HEK293 (cell line): ENCODE data around the gene PPP2R3A.

Source experiments
- CTCF ChIA-PET: fragments of 350-600 bp; formaldehyde crosslinking; extraction: SDS; loops from one replicate; lab custom pipeline; 2021; ENCODE audit warnings: antibody characterized with exemption; lab: Yijun Ruan, JAX
- POLR2A ChIA-PET: fragments of 300-600 bp; formaldehyde crosslinking; extraction: SDS; loops from one replicate; lab custom pipeline; 2020; ENCODE audit warnings: antibody characterized with exemption, inconsistent platforms; lab: Yijun Ruan, JAX
- H3K27ac ChIP-seq: fragments of 200-500 bp; sonication (Bioruptor generic); 2 replicates; pipeline ENCODE4 v1.5.1; 2014; ENCODE audit warnings: low read depth, low read length, control low read depth, inconsistent platforms; ENCODE audit errors: extremely low read depth
- H3K36me3 ChIP-seq, 2 experiments: fragments of 200-500 bp in 1 of 2; sonication (Bioruptor generic) in 1 of 2; 1 replicate in 1 of 2; 2 replicates in 1 of 2; pipeline ENCODE4 v1.5.1; 2014 to 2017; ENCODE audit warnings: inconsistent platforms in 2 of 2, low read length in 2 of 2; ENCODE audit not compliant: control insufficient read depth in 2 of 2, insufficient read depth in 1 of 2
- H3K4me1 ChIP-seq: fragments of 200-500 bp; sonication (Bioruptor generic); 2 replicates; pipeline ENCODE4 v1.5.1; 2014; ENCODE audit warnings: mild to moderate bottlenecking, low read length, inconsistent platforms; ENCODE audit not compliant: control insufficient read depth, insufficient read depth
- H3K4me3 ChIP-seq: 2 replicates; pipeline ENCODE4 v1.5.1; 2011; ENCODE audit warnings: low read depth, mild to moderate bottlenecking, control low read depth, low read length, moderate library complexity
- H3K9me3 ChIP-seq: fragments of 200-500 bp; sonication (Bioruptor generic); 2 replicates; pipeline ENCODE4 v1.5.1; 2014; ENCODE audit warnings: low read depth, low read length, inconsistent platforms; ENCODE audit not compliant: control insufficient read depth, insufficient read depth
- GLI4 ChIP-seq: fragments of 450-650 bp; formaldehyde crosslinking; IDR thresholded peaks from 2 replicates; pipeline ENCODE4 v1.5.1; 2016; ENCODE audit warnings: missing biosample characterization, missing genetic modification characterization
- INSM2 ChIP-seq: fragments of 450-650 bp; formaldehyde crosslinking; IDR thresholded peaks from 2 replicates; pipeline ENCODE4 v1.5.1; 2016; ENCODE audit warnings: missing biosample characterization, missing genetic modification characterization
- KLF17 ChIP-seq: fragments of 450-650 bp; formaldehyde crosslinking; IDR thresholded peaks from 2 replicates; pipeline ENCODE4 v1.5.1; 2016; ENCODE audit warnings: missing biosample characterization, missing genetic modification characterization
- PRDM6 ChIP-seq: fragments of 450-650 bp; formaldehyde crosslinking; IDR thresholded peaks from 2 replicates; pipeline ENCODE4 v1.5.1; 2017; ENCODE audit warnings: missing biosample characterization, missing genetic modification characterization
- REST ChIP-seq: fragments of 450-650 bp; formaldehyde crosslinking; IDR thresholded peaks from 2 replicates; pipeline ENCODE4 v1.5.1; 2016; ENCODE audit warnings: missing biosample characterization, missing genetic modification characterization
- TCF7L2 ChIP-seq: IDR thresholded peaks from 2 replicates; pipeline ENCODE4 v1.6.1; 2011; ENCODE audit warnings: low read depth, mild to moderate bottlenecking, inconsistent platforms, low read length, moderate library complexity, borderline replicate concordance
- ZBTB20 ChIP-seq: fragments of 450-650 bp; formaldehyde crosslinking; IDR thresholded peaks from 2 replicates; pipeline ENCODE4 v1.5.1; 2016; ENCODE audit warnings: missing biosample characterization, missing genetic modification characterization
- ZBTB48 ChIP-seq: fragments of 450-650 bp; formaldehyde crosslinking; IDR thresholded peaks from 2 replicates; pipeline ENCODE4 v1.5.1; 2016; ENCODE audit warnings: missing biosample characterization, missing genetic modification characterization
- ZBTB6 ChIP-seq: fragments of 450-650 bp; formaldehyde crosslinking; IDR thresholded peaks from 2 replicates; pipeline ENCODE4 v1.5.1; 2017; ENCODE audit warnings: missing biosample characterization, missing genetic modification characterization
- ZNF138 ChIP-seq: fragments of 450-650 bp; formaldehyde crosslinking; IDR thresholded peaks from 2 replicates; pipeline ENCODE4 v1.5.1; 2016; ENCODE audit warnings: missing biosample characterization, missing genetic modification characterization, borderline replicate concordance
- ZNF174 ChIP-seq: fragments of 450-650 bp; formaldehyde crosslinking; IDR thresholded peaks from 2 replicates; pipeline ENCODE4 v1.5.0; 2017; ENCODE audit warnings: missing biosample characterization, mild to moderate bottlenecking, missing genetic modification characterization
- ZNF223 ChIP-seq: fragments of 450-650 bp; formaldehyde crosslinking; IDR thresholded peaks from 2 replicates; pipeline ENCODE4 v1.5.1; 2016; ENCODE audit warnings: missing biosample characterization, missing genetic modification characterization
- ZNF24 ChIP-seq: fragments of 450-650 bp; formaldehyde crosslinking; IDR thresholded peaks from 2 replicates; pipeline ENCODE4 v1.5.1; 2016; ENCODE audit warnings: missing biosample characterization, missing genetic modification characterization
- ZNF341 ChIP-seq: fragments of 450-650 bp; formaldehyde crosslinking; IDR thresholded peaks from 2 replicates; pipeline ENCODE4; 2016; ENCODE audit warnings: low read depth, missing biosample characterization, missing genetic modification characterization
- ZNF426 ChIP-seq: fragments of 450-650 bp; formaldehyde crosslinking; IDR thresholded peaks from 2 replicates; pipeline ENCODE4 v1.5.1; 2017; ENCODE audit warnings: missing biosample characterization, missing genetic modification characterization, mild to moderate bottlenecking, inconsistent platforms, moderate library complexity
- ZNF513 ChIP-seq: fragments of 450-650 bp; IDR thresholded peaks from 2 replicates; pipeline ENCODE4 v1.5.1; 2018; ENCODE audit warnings: missing biosample characterization, missing genetic modification characterization
- ZNF571 ChIP-seq: fragments of 450-650 bp; formaldehyde crosslinking; IDR thresholded peaks from 2 replicates; pipeline ENCODE4 v1.5.0; 2017; ENCODE audit warnings: missing biosample characterization, missing genetic modification characterization
- ZNF664 ChIP-seq: fragments of 450-650 bp; formaldehyde crosslinking; IDR thresholded peaks from 2 replicates; pipeline ENCODE4 v1.5.1; 2016; ENCODE audit warnings: missing biosample characterization, missing genetic modification characterization
- ZNF704 ChIP-seq: fragments of 450-650 bp; formaldehyde crosslinking; IDR thresholded peaks from 2 replicates; pipeline ENCODE4 v1.5.1; 2016; ENCODE audit warnings: missing biosample characterization, missing genetic modification characterization
- ZNF777 ChIP-seq: fragments of 450-650 bp; formaldehyde crosslinking; IDR thresholded peaks from 2 replicates; pipeline ENCODE4 v1.5.1; 2017; ENCODE audit warnings: missing biosample characterization, missing genetic modification characterization, borderline replicate concordance
- TF ChIP-seq, protein P1 (sequence below): fragments of 450-650 bp; formaldehyde crosslinking; IDR thresholded peaks from 2 replicates; pipeline ENCODE4 v1.5.1; 2016; ENCODE audit warnings: missing biosample characterization, missing genetic modification characterization, low read depth

Gene PPP2R3A

DNA sequence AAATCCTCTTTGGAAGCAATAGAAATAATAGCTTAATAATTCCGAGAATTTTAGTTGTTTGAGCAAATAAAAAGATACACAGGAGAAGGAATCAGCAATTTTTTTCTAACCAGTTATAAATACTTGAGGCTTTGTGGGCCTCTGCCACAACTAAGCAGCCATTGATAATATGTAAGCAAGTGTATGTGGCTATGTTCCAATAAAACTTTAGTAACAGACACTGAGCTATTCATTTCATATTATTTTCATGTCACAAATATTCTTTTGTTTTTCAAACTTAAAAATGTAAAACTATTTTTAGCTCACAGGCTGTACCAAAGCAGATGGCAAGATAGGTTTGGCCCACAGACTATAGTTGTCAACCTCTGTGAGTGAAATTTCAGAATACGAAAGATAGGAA lies 145.0 kb downstream of the PPP2R3A start:
- TF ChIP-seq ZBTB48: no peak
- no peak for TF ChIP-seq ZNF223 (tag by site-specific recombination)
- TF ChIP-seq ZNF664 (tag by site-specific recombination): no peak
- no peak for TF ChIP-seq GLI4 (tag by site-specific recombination)
- TF ChIP-seq KLF17 (tag by site-specific recombination): no peak
- TF ChIP-seq, protein P1, sequence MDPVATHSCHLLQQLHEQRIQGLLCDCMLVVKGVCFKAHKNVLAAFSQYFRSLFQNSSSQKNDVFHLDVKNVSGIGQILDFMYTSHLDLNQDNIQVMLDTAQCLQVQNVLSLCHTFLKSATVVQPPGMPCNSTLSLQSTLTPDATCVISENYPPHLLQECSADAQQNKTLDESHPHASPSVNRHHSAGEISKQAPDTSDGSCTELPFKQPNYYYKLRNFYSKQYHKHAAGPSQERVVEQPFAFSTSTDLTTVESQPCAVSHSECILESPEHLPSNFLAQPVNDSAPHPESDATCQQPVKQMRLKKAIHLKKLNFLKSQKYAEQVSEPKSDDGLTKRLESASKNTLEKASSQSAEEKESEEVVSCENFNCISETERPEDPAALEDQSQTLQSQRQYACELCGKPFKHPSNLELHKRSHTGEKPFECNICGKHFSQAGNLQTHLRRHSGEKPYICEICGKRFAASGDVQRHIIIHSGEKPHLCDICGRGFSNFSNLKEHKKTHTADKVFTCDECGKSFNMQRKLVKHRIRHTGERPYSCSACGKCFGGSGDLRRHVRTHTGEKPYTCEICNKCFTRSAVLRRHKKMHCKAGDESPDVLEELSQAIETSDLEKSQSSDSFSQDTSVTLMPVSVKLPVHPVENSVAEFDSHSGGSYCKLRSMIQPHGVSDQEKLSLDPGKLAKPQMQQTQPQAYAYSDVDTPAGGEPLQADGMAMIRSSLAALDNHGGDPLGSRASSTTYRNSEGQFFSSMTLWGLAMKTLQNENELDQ: no peak
- TF ChIP-seq ZNF426: no peak
- no peak for TF ChIP-seq ZNF341 (tag by site-specific recombination)
- TF ChIP-seq TCF7L2: no peak
- TF ChIP-seq ZBTB6: no peak
- TF ChIP-seq INSM2 (tag by site-specific recombination): no peak
- no peak overlapping the region for H3K27ac ChIP-seq
- ChIA-PET CTCF (no interaction called here), POLR2A (no interaction called here)
- no peaks in the 10 kb centered on the region for H3K4me1 ChIP-seq
- no peaks in the 10 kb centered on the region for H3K9me3 ChIP-seq
- no peaks in the 10 kb centered on the region for H3K36me3 ChIP-seq
- no peak overlapping the region for H3K4me3 ChIP-seq

- no peaks in the 10 kb centered on the region for H3K9me3 ChIP-seq
- no peak overlapping the region for H3K4me3 ChIP-seq
- ChIA-PET POLR2A (no interaction called here), CTCF (no interaction called here)
- no peak overlapping the region for H3K27ac ChIP-seq
- no peaks in the 10 kb centered on the region for H3K4me1 ChIP-seq
- H3K36me3 ChIP-seq: no peaks in the 10 kb centered on the region
- TF ChIP-seq PRDM6 (tag by site-specific recombination) (no peak), ZNF138 (tag by site-specific recombination) (no peak), ZNF24 (no peak), REST (no peak), ZNF513 (tag by site-specific recombination) (no peak), ZNF777 (tag by site-specific recombination) (no peak), ZNF571 (tag by site-specific recombination) (no peak), TCF7L2 (no peak), ZBTB20 (no peak), ZNF704 (tag by site-specific recombination) (no peak), ZNF174 (tag by site-specific recombination) (no peak)
Observed at GRCh38 chr3:136114421-136114820, 148.9 kb downstream of the PPP2R3A start.
